ENCODE data around the gene APCDD1L.

APCDD1L gene

GRCh38 chr20:58461899-58462298 is 53.3 kb downstream of the APCDD1L start:
- no peak for TF ChIP-seq FOXP2 (optimal IDR thresholded peaks at IDR 0.05; ENCODE audit: borderline replicate concordance, extremely low read depth, extremely low read length, insufficient read depth)
- no peak for TF ChIP-seq REST (IDR thresholded peaks at IDR 0.05; ENCODE audit: insufficient read depth in 1 of 2, low read depth in 2 of 2, low read length in 2 of 2)
- TF ChIP-seq POLR2AphosphoS5 (IDR thresholded peaks at IDR 0.05; ENCODE audit: low read depth, low read length): no peak
- TF ChIP-seq SIN3A (IDR thresholded peaks at IDR 0.05; ENCODE audit: borderline replicate concordance, insufficient read depth, low read length): no peak

- no peak for TF ChIP-seq REST (IDR thresholded peaks at IDR 0.05; ENCODE audit: insufficient read depth in 1 of 2, low read depth in 2 of 2, low read length in 2 of 2)
- TF ChIP-seq FOXP2 (optimal IDR thresholded peaks at IDR 0.05; ENCODE audit: borderline replicate concordance, extremely low read depth, extremely low read length, insufficient read depth): no peak
- no peak for TF ChIP-seq POLR2AphosphoS5 (IDR thresholded peaks at IDR 0.05; ENCODE audit: low read depth, low read length)
- no peak for TF ChIP-seq TAF1 (IDR thresholded peaks at IDR 0.05; ENCODE audit: borderline replicate concordance, insufficient read depth, low read length)
- TF ChIP-seq SIN3A (IDR thresholded peaks at IDR 0.05; ENCODE audit: borderline replicate concordance, insufficient read depth, low read length): no peak
Measured at GRCh38 chr20:58461104-58461503, 54.1 kb downstream of the APCDD1L start.

GRCh38 chr20:58459058-58459750 is 56.0 kb downstream of the APCDD1L start:
- TF ChIP-seq TAF1 (IDR thresholded peaks at IDR 0.05; ENCODE audit: borderline replicate concordance, insufficient read depth, low read length) (no peak), SIN3A (IDR thresholded peaks at IDR 0.05; ENCODE audit: borderline replicate concordance, insufficient read depth, low read length) (no peak)

- TF ChIP-seq TAF1 (IDR thresholded peaks at IDR 0.05; ENCODE audit: borderline replicate concordance, insufficient read depth, low read length): no peak
- TF ChIP-seq REST (IDR thresholded peaks at IDR 0.05; ENCODE audit: insufficient read depth in 1 of 2, low read depth in 2 of 2, low read length in 2 of 2): no peak
- TF ChIP-seq POLR2AphosphoS5 (IDR thresholded peaks at IDR 0.05; ENCODE audit: low read depth, low read length): no peak
- TF ChIP-seq SIN3A (IDR thresholded peaks at IDR 0.05; ENCODE audit: borderline replicate concordance, insufficient read depth, low read length): no peak
- no peak for TF ChIP-seq FOXP2 (optimal IDR thresholded peaks at IDR 0.05; ENCODE audit: borderline replicate concordance, extremely low read depth, extremely low read length, insufficient read depth)
Measured at GRCh38 chr20:58458342-58459057, 56.7 kb downstream of the APCDD1L start.

- TF ChIP-seq REST (IDR thresholded peaks at IDR 0.05; ENCODE audit: insufficient read depth in 1 of 2, low read depth in 2 of 2, low read length in 2 of 2): no peak
Measured at GRCh38 chr20:58457083-58457695, 58.0 kb downstream of the APCDD1L start.

Data from PFSK-1 (cell line).